Chondrocyte (in vitro differentiated cells): ENCODE results near the gene IL1RAPL1. TPM values are rescaled to one million over a fixed set of nuclear protein-coding genes. Genes with fewer than 3 reads are reported as not detected.

Experiments
- DNase-seq: peaks from one replicate; pipeline ENCODE4 v3.0.0; 2021; ENCODE audit warnings: mixed read lengths, low spot score
- H3K27ac Mint-ChIP-seq: one replicate; pipeline ENCODE4 v1.8.0; 2021; ENCODE audit warnings: mild to moderate bottlenecking, moderate library complexity, mixed read lengths; ENCODE audit not compliant: unreplicated experiment
- H3K27me3 Mint-ChIP-seq: 2 replicates; pipeline ENCODE4 v1.8.0; 2021; ENCODE audit warnings: low read depth, mixed read lengths
- H3K36me3 Mint-ChIP-seq: 2 replicates; pipeline ENCODE4 v1.8.0; 2021; ENCODE audit warnings: low read depth, mixed read lengths
- H3K4me1 Mint-ChIP-seq: 2 replicates; pipeline ENCODE4 v1.8.0; 2021; ENCODE audit warnings: low read depth, mild to moderate bottlenecking, mixed read lengths
- H3K4me3 Mint-ChIP-seq: one replicate; pipeline ENCODE4 v1.8.0; 2021; ENCODE audit warnings: mild to moderate bottlenecking, moderate library complexity, mixed read lengths; ENCODE audit not compliant: unreplicated experiment
- H3K9me3 Mint-ChIP-seq: 2 replicates; pipeline ENCODE4 v1.8.0; 2021; ENCODE audit warnings: low read depth, mixed read lengths
- CTCF ChIP-seq: fragments of 200-600 bp; sonication (generic); IDR thresholded peaks from 2 replicates; pipeline ENCODE4 v1.5.0; 2021; ENCODE audit warnings: antibody characterized with exemption, mild to moderate bottlenecking, moderate library complexity
- total RNA-seq: library from RNA; stranded (reverse); gene quantifications from 3 replicates; pipeline ENCODE4 v1.2.1, GENCODE V29; 2021

Gene IL1RAPL1
- total RNA-seq, 1 donor from 2014 or later, result not detected

- peaks cover 8% of the 10 kb centered on the region for H3K4me1 Mint-ChIP-seq
- no peaks in the 10 kb centered on the region for H3K9me3 Mint-ChIP-seq
- no peak for DNase-seq
- no peak overlapping the region for H3K4me3 Mint-ChIP-seq
- H3K27ac Mint-ChIP-seq, result no peak overlapping the region
- no peak for TF ChIP-seq CTCF
- peaks cover 3% of the 10 kb centered on the region for H3K27me3 Mint-ChIP-seq
- no peaks in the 10 kb centered on the region for H3K36me3 Mint-ChIP-seq
These were observed 879.2 kb downstream of the IL1RAPL1 start for GRCh38 chrX:29466456-29466855.

GRCh38 chrX:29468911-29469494 lies 881.8 kb downstream of the IL1RAPL1 start:
- no peak for DNase-seq
- Mint-ChIP-seq H3K4me1 (peaks cover 8% of the 10 kb centered on the region), H3K36me3 (no peaks in the 10 kb centered on the region), H3K27me3 (no peaks in the 10 kb centered on the region), H3K9me3 (no peaks in the 10 kb centered on the region), H3K4me3 (no peak overlapping the region), H3K27ac (no peak overlapping the region)
- TF ChIP-seq CTCF, result no peak

- H3K27me3 Mint-ChIP-seq, result no peaks in the 10 kb centered on the region
- H3K36me3 Mint-ChIP-seq, result no peaks in the 10 kb centered on the region
- no peak overlapping the region for H3K27ac Mint-ChIP-seq
- no peaks in the 10 kb centered on the region for H3K9me3 Mint-ChIP-seq
- no peak overlapping the region for H3K4me3 Mint-ChIP-seq
- H3K4me1 Mint-ChIP-seq, result peaks cover 8% of the 10 kb centered on the region
- no peak for TF ChIP-seq CTCF
- no peak for DNase-seq
These were observed 882.8 kb downstream of the IL1RAPL1 start for GRCh38 chrX:29470030-29470429.

- Mint-ChIP-seq H3K27ac (no peak overlapping the region), H3K4me1 (peaks cover 8% of the 10 kb centered on the region), H3K9me3 (no peaks in the 10 kb centered on the region), H3K27me3 (no peaks in the 10 kb centered on the region), H3K4me3 (no peak overlapping the region), H3K36me3 (no peaks in the 10 kb centered on the region)
- TF ChIP-seq CTCF, result no peak
- no peak for DNase-seq
These were observed 884.6 kb downstream of the IL1RAPL1 start for GRCh38 chrX:29471829-29472228.

GRCh38 chrX:29477878-29478277 lies 890.6 kb downstream of the IL1RAPL1 start:
- no peaks in the 10 kb centered on the region for H3K9me3 Mint-ChIP-seq
- H3K27me3 Mint-ChIP-seq, result peaks cover 6% of the 10 kb centered on the region

More at GRCh38 chrX:29477878-29478277, 890.6 kb downstream of the IL1RAPL1 start:
- no peak for DNase-seq
- Mint-ChIP-seq H3K36me3 (no peaks in the 10 kb centered on the region), H3K27ac (no peak overlapping the region), H3K4me1 (peaks cover 3% of the 10 kb centered on the region), H3K4me3 (no peak overlapping the region)
- TF ChIP-seq CTCF, result no peak
